Gastroesophageal sphincter (tissue), 4 donors: Measurements from ENCODE around the gene ATP8A1. TPM values are rescaled to one million over a fixed set of nuclear protein-coding genes. Genes with fewer than 3 reads are reported as not detected.
"Not testable (repeated sequence)": the region's sequence is repeated elsewhere in the genome, so short reads cannot be mapped to it uniquely, and the experiment has no call there.

ENCODE experiments used
- ATAC-seq: fragments of 150-250 bp; one replicate; pipeline ENCODE4 v1.9.1; 2016; ENCODE audit warnings: mild to moderate bottlenecking, moderate library complexity
- H3K27ac ChIP-seq, 4 donors: fragments of 200-600 bp; sonication (generic) in 3 of 4; 1 replicate in 3 of 4; 2 replicates in 1 of 4; pipeline ENCODE4 v1.5.1; 2016 to 2019
- H3K27me3 ChIP-seq: fragments of 200-600 bp; sonication (generic); one replicate; pipeline ENCODE4 v1.5.1; 2019
- H3K36me3 ChIP-seq, 2 donors: fragments of 200-600 bp; sonication (generic); one replicate each; pipeline ENCODE4 v1.5.1; 2019; ENCODE audit warnings: control low read depth in 1 of 2
- H3K4me1 ChIP-seq, 3 donors: fragments of 200-600 bp; sonication (generic); 1 replicate in 2 of 3; 2 replicates in 1 of 3; pipeline ENCODE4 v1.5.1; 2016 to 2019; ENCODE audit warnings: control low read depth in 2 of 3
- H3K4me3 ChIP-seq, 2 donors: fragments of 200-600 bp; sonication (generic); one replicate each; pipeline ENCODE4 v1.5.1; 2019; ENCODE audit warnings: mild to moderate bottlenecking in 1 of 2, moderate library complexity in 1 of 2
- H3K9me3 ChIP-seq, 3 donors: fragments of 200-600 bp; sonication (generic); one replicate each; pipeline ENCODE4 v1.5.1; 2017 to 2019; ENCODE audit warnings: control low read depth in 2 of 3
- EP300 ChIP-seq: sonication (generic); formaldehyde crosslinking; IDR thresholded peaks from one replicate; pipeline ENCODE4 v1.6.1; 2017; ENCODE audit warnings: antibody characterized with exemption, mild to moderate bottlenecking
- POLR2A ChIP-seq, 2 donors: fragments of 450-650 bp; IDR thresholded peaks; one replicate each; pipeline ENCODE4 v1.6.1; 2017; ENCODE audit warnings: antibody characterized with exemption in 2 of 2, mild to moderate bottlenecking in 2 of 2, moderate library complexity in 1 of 2
- POLR2AphosphoS5 ChIP-seq: sonication (generic); formaldehyde crosslinking; IDR thresholded peaks from one replicate; pipeline ENCODE4 v1.6.1; 2017; ENCODE audit warnings: antibody characterized with exemption
- WGBS, 2 donors: methylation state at CpG; one replicate each; pipeline ENCODE4 v1.1.5; 2018; ENCODE audit warnings: low coverage in 1 of 2; 5-methylcytosine and 5-hydroxymethylcytosine counted together
- total RNA-seq, 4 donors: library from RNA; depleted of rRNA; stranded (reverse); fragments of >200 nt; gene quantifications; one replicate each; pipeline ENCODE4 v1.1.0, GENCODE V29; 2016
- TF ChIP-seq, protein P1 (sequence below), 4 experiments: fragments of 200-600 bp in 2 of 4; fragments of 450-650 bp in 2 of 4; sonication (generic) in 1 of 4; IDR thresholded peaks; one replicate each; pipeline ENCODE4 v1.5.1; 2017 to 2019; ENCODE audit warnings: antibody characterized with exemption in 4 of 4, mild to moderate bottlenecking in 2 of 4, moderate library complexity in 2 of 4

The ATP8A1 gene
- total RNA-seq, 4 donors from 2014 or later, result 5.6 to 21.9 (median 8.9) TPM

DNA sequence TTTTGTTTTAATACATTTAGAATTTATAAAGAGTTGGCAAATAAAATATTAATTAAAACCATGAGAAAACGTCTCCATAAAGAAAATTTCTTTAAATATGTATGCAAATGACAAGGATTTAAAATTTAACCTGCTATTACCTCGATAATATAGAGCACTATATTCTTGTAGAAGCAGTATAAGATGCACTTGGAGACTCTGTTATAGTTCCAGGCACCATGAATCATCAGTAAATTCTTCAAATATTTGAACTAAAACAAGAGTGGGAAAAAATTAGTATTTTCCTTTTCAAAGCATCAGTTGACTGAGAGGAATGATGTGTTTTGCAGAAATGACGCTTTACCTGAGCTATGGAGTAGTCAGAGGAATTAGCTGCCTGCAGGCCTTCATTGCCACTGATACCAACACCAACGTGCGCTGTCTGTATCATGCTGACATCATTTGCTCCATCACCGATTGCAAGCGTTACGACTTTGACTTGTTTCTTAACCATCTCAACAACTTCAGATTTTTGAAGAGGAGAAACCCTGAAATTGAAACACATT lies 192.3 kb downstream of the ATP8A1 start:
- Histone ChIP-seq H3K36me3 (peaks cover 0 to 31% of the 10 kb centered on the region in 2 donors), H3K9me3 (no peaks in the 10 kb centered on the region), H3K4me1 (no peaks in the 10 kb centered on the region), H3K27ac (no peak overlapping the region), H3K4me3 (no peak overlapping the region), H3K27me3 (no peaks in the 10 kb centered on the region)
- TF ChIP-seq EP300, result no peak
- no peak for TF ChIP-seq POLR2AphosphoS5
- no peak for TF ChIP-seq POLR2A (IDR thresholded peaks at IDR 0.05)
- TF ChIP-seq, protein P1, sequence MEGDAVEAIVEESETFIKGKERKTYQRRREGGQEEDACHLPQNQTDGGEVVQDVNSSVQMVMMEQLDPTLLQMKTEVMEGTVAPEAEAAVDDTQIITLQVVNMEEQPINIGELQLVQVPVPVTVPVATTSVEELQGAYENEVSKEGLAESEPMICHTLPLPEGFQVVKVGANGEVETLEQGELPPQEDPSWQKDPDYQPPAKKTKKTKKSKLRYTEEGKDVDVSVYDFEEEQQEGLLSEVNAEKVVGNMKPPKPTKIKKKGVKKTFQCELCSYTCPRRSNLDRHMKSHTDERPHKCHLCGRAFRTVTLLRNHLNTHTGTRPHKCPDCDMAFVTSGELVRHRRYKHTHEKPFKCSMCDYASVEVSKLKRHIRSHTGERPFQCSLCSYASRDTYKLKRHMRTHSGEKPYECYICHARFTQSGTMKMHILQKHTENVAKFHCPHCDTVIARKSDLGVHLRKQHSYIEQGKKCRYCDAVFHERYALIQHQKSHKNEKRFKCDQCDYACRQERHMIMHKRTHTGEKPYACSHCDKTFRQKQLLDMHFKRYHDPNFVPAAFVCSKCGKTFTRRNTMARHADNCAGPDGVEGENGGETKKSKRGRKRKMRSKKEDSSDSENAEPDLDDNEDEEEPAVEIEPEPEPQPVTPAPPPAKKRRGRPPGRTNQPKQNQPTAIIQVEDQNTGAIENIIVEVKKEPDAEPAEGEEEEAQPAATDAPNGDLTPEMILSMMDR (IDR thresholded peaks at IDR 0.05), result no peak
- 81 to 100% methylated on average over 2 to 8 of the region's 8 CpGs for WGBS, 2 donors
- no peak for ATAC-seq

DNA sequence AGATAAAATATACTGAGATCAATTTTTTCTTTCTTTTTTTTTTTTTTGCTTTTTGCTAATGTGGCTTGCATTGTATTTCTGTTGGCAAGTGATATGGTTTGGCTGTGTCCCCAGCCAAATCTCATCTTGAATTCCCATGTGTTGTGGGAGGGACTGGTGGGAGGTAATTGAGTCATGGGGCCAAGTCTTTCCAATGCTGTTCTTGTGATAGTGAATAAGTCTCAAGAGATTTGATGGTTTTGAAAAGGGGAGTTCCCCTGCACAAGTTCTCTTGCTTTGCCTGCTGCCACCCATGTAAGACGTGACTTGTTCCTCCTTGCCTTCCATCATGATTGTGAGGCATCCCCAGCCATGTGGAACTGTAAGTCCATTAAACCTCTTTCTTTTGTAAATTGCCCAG lies 195.7 kb downstream of the ATP8A1 start:
- ATAC-seq, H3K9me3 ChIP-seq: not testable (repeated sequence)
- WGBS, 2 donors, result 83 to 100% methylated on average over 1 of the region's 1 CpG

DNA sequence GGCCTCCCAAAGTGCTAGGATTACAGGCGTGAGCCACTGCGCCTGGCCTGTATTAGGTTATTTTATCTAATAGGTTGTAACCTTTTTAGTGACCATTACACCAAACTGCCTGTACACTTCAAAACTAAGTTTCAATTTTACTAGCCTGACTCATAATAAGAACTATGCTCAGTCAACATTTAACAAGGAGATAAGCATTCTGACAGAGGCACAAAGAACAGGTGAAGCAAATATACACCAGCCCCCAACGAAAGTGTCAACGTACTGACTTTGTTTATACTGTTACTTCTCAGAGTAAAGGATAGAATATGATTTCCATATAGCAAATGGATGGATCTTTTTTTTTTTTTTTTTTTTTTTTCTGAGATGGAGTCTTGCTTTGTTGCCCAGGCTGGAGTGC lies 196.9 kb downstream of the ATP8A1 start:
- TF ChIP-seq, protein P1 (IDR thresholded peaks at IDR 0.05), result no peak
- TF ChIP-seq POLR2AphosphoS5, result no peak
- no peak for TF ChIP-seq EP300
- ATAC-seq, result no peak
- WGBS, 2 donors, result 68 to 81% methylated on average over 4 of the region's 4 CpGs
- Histone ChIP-seq H3K36me3 (peaks cover 0 to 31% of the 10 kb centered on the region in 2 donors), H3K4me1 (no peaks in the 10 kb centered on the region), H3K27ac (no peak overlapping the region), H3K9me3 (no peaks in the 10 kb centered on the region), H3K4me3 (no peak overlapping the region), H3K27me3 (no peaks in the 10 kb centered on the region)

More for the DNA sequence above, 195.7 kb downstream of the ATP8A1 start:
- not testable (repeated sequence) for H3K4me1 ChIP-seq, H3K27ac ChIP-seq, H3K27me3 ChIP-seq, H3K4me3 ChIP-seq
- peaks cover 0 to 31% of the 10 kb centered on the region in 2 donors for H3K36me3 ChIP-seq

DNA sequence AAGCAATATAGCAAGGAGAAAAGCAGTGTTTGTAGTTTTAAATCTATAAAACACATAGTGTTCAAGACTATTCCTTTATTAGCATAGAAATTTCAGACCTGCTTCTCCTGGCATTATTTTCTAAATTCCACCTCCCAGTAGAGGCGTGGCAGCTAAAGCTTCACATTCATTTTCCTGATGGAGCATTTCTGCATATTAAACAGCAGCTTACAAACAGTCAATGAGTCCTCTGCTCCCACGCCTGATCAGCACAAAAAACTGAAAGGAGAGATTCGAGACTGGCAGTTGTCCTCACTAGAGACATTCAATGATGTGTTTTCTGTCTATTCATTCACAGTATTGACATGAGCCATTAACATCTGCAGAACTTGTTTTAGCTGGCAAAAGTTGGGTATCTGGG lies 198.2 kb downstream of the ATP8A1 start:
- Histone ChIP-seq H3K4me3 (no peak overlapping the region), H3K9me3 (no peaks in the 10 kb centered on the region), H3K27ac (no peak overlapping the region), H3K36me3 (peaks cover 0 to 18% of the 10 kb centered on the region in 2 donors), H3K4me1 (no peaks in the 10 kb centered on the region), H3K27me3 (no peaks in the 10 kb centered on the region)
- WGBS, 2 donors, result 73 to 77% methylated on average over 3 of the region's 3 CpGs
- ATAC-seq, result no peak
- TF ChIP-seq, protein P1 (IDR thresholded peaks at IDR 0.05), result no peak
- TF ChIP-seq POLR2AphosphoS5, result no peak
- TF ChIP-seq EP300, result no peak
- TF ChIP-seq POLR2A (IDR thresholded peaks at IDR 0.05), result no peak

DNA sequence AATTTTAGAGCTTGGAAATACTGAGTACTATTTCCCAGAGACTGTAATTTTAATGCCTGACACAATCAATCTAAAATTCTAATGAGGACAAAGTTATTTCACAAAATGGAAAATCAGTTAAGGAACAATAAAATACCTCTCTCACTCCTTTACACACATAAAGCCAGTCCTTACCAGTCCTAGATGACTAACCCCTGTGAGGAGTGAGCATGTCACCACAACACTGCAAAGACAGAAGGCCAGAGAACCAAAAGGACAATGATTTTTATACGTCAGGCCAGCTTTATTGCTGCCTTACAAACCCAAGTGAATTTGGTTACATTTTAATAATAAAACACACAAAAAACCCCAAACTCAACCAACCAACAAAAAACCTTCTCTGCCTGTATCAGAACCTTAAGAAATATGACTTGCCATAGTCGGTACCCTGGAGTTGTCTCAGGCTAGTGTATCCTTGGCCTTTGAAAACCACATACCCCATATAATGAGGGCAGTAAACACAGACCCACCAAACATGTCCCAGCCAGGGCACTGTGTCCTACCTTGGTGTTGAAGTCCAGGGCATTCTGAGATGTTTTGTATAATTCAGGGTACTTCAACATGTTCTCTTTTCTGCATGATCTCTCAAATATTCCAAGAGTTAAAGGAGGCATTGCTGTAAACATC lies 202.0 kb downstream of the ATP8A1 start:
- Histone ChIP-seq H3K27me3 (no peaks in the 10 kb centered on the region), H3K27ac (no peak overlapping the region), H3K36me3 (peaks cover 0 to 8% of the 10 kb centered on the region in 2 donors), H3K4me1 (no peaks in the 10 kb centered on the region), H3K4me3 (no peak overlapping the region), H3K9me3 (no peaks in the 10 kb centered on the region)
- no peak for ATAC-seq
- TF ChIP-seq, protein P1 (IDR thresholded peaks at IDR 0.05), result no peak
- TF ChIP-seq POLR2AphosphoS5, result no peak
- TF ChIP-seq EP300, result no peak
- TF ChIP-seq POLR2A (IDR thresholded peaks at IDR 0.05), result no peak
- 87 to 100% methylated on average over 1 to 2 of the region's 2 CpGs for WGBS, 2 donors
